ENCODE results near the gene SFT2D1. TPM values are rescaled to one million over a fixed set of nuclear protein-coding genes. Genes with fewer than 3 reads are reported as not detected.
"Not testable (repeated sequence)": the region's sequence is repeated elsewhere in the genome, so short reads cannot be mapped to it uniquely, and the experiment has no call there.

The SFT2D1 gene
- total RNA-seq, 2 experiments from 2014 or later: 27.7 to 30.5 TPM

- ChIA-PET POLR2A (no interaction called here), CTCF (interaction anchor here (1.0 to 1.8 kb wide), 2 partner anchors 20 to 21 kb away, joined by 5 read pairs; no protein-coding TSS in a partner anchor)
- Mint-ChIP-seq H3K36me3 (ENCODE audit: low read depth) (peaks cover 13% of the 10 kb centered on the region), H3K9me3 (ENCODE audit: insufficient read depth) (no peaks in the 10 kb centered on the region), H3K27ac (no peak overlapping the region), H3K4me3 (no peak overlapping the region), H3K27me3 (ENCODE audit: low read depth) (peaks cover 28% of the 10 kb centered on the region), H3K4me1 (ENCODE audit: low read depth) (no peaks in the 10 kb centered on the region)
- ATAC-seq (no peak), DNase-seq (no peak)
Observed at GRCh38 chr6:166361077-166361429, 18.7 kb upstream of the SFT2D1 start.

GRCh38 chr6:166360243-166361076, 18.1 kb upstream of the SFT2D1 start:
- CTCF ChIA-PET: interaction anchor here (1.0 to 1.1 kb wide), 2 partner anchors 21 to 47 kb away, joined by 3 to 5 read pairs; no protein-coding TSS in a partner anchor
- Mint-ChIP-seq H3K9me3 (ENCODE audit: insufficient read depth) (no peaks in the 10 kb centered on the region), H3K27me3 (ENCODE audit: low read depth) (peaks cover 33% of the 10 kb centered on the region), H3K27ac (no peak overlapping the region), H3K4me1 (ENCODE audit: low read depth) (no peaks in the 10 kb centered on the region), H3K36me3 (ENCODE audit: low read depth) (peaks cover 9% of the 10 kb centered on the region), H3K4me3 (no peak overlapping the region)
- ATAC-seq: no peak
- POLR2A ChIA-PET: no interaction called here
- no peak for DNase-seq

GRCh38 chr6:166355552-166355951, 13.2 kb upstream of the SFT2D1 start:
- ATAC-seq (no peak), DNase-seq (no peak)
- Mint-ChIP-seq H3K9me3 (ENCODE audit: insufficient read depth) (no peaks in the 10 kb centered on the region), H3K4me1 (ENCODE audit: low read depth) (no peaks in the 10 kb centered on the region), H3K27me3 (ENCODE audit: low read depth) (peaks cover 45% of the 10 kb centered on the region), H3K36me3 (ENCODE audit: low read depth) (peaks cover 3% of the 10 kb centered on the region), H3K4me3 (no peak overlapping the region), H3K27ac (no peak overlapping the region)
- ChIA-PET CTCF (no interaction called here), POLR2A (no interaction called here)

DNA sequence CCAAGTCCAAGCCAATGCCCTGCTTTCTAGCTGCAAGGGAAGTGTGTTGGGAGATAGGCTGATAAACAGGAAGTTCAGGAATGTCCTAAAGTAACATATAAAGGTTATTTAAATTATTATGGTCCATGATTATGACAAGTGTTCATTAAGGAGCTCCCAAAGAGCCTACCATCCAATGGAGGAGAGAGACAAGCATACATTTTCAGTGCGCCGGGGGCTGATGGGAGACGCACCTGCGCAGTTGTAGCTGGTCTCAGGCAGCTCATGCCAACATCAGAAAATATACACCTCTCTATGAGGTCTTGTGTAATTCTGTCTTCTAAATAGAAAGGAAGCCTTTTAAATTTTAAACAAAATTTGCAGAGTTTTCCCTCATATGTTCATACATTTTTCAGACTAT, 12.6 kb upstream of the SFT2D1 start:
- ATAC-seq: no peak
- H3K27ac Mint-ChIP-seq: no peak overlapping the region
- DNase-seq: no peak
- ChIA-PET CTCF (interaction anchor here (1.1 kb wide), 1 partner anchor 42 kb away, joined by 4 read pairs; no protein-coding TSS in a partner anchor), POLR2A (no interaction called here)
- peaks cover 48% of the 10 kb centered on the region for H3K27me3 Mint-ChIP-seq (ENCODE audit: low read depth)
- peaks cover 3% of the 10 kb centered on the region for H3K36me3 Mint-ChIP-seq (ENCODE audit: low read depth)
- no peaks in the 10 kb centered on the region for H3K9me3 Mint-ChIP-seq (ENCODE audit: insufficient read depth)
- H3K4me3 Mint-ChIP-seq: no peak overlapping the region
- H3K4me1 Mint-ChIP-seq (ENCODE audit: low read depth): no peaks in the 10 kb centered on the region

GRCh38 chr6:166354143-166354542, 11.8 kb upstream of the SFT2D1 start:
- no peaks in the 10 kb centered on the region for H3K9me3 Mint-ChIP-seq (ENCODE audit: insufficient read depth)
- H3K36me3 Mint-ChIP-seq (ENCODE audit: low read depth): peaks cover 3% of the 10 kb centered on the region
- POLR2A ChIA-PET: no interaction called here
- H3K4me3 Mint-ChIP-seq: no peak overlapping the region
- H3K27me3 Mint-ChIP-seq (ENCODE audit: low read depth): peaks cover 47% of the 10 kb centered on the region
- no peak overlapping the region for H3K27ac Mint-ChIP-seq
- CTCF ChIA-PET: interaction anchor here (1.1 kb wide), 1 partner anchor 41 kb away, joined by 4 read pairs; no protein-coding TSS in a partner anchor
- ATAC-seq (no peak), DNase-seq (no peak)
- H3K4me1 Mint-ChIP-seq (ENCODE audit: low read depth): no peaks in the 10 kb centered on the region

GRCh38 chr6:166353507-166353906, 11.2 kb upstream of the SFT2D1 start:
- Mint-ChIP-seq H3K9me3 (ENCODE audit: insufficient read depth) (no peaks in the 10 kb centered on the region), H3K27ac (no peak overlapping the region), H3K36me3 (ENCODE audit: low read depth) (peaks cover 3% of the 10 kb centered on the region), H3K27me3 (ENCODE audit: low read depth) (peaks cover 45% of the 10 kb centered on the region), H3K4me3 (no peak overlapping the region), H3K4me1 (ENCODE audit: low read depth) (no peaks in the 10 kb centered on the region)
- ChIA-PET POLR2A (no interaction called here), CTCF (no interaction called here)
- no peak for DNase-seq
- no peak for ATAC-seq

- CTCF ChIA-PET: no interaction called here
- H3K36me3 Mint-ChIP-seq (ENCODE audit: low read depth): peaks cover 3% of the 10 kb centered on the region
- no peak overlapping the region for H3K27ac Mint-ChIP-seq
- H3K4me3 Mint-ChIP-seq: no peak overlapping the region
- DNase-seq (no peak), ATAC-seq (no peak)
- no peaks in the 10 kb centered on the region for H3K4me1 Mint-ChIP-seq (ENCODE audit: low read depth)
- no peaks in the 10 kb centered on the region for H3K9me3 Mint-ChIP-seq (ENCODE audit: insufficient read depth)
- peaks cover 44% of the 10 kb centered on the region for H3K27me3 Mint-ChIP-seq (ENCODE audit: low read depth)
- POLR2A ChIA-PET: no interaction called here
Observed at GRCh38 chr6:166352923-166353322, 10.6 kb upstream of the SFT2D1 start.

DNA sequence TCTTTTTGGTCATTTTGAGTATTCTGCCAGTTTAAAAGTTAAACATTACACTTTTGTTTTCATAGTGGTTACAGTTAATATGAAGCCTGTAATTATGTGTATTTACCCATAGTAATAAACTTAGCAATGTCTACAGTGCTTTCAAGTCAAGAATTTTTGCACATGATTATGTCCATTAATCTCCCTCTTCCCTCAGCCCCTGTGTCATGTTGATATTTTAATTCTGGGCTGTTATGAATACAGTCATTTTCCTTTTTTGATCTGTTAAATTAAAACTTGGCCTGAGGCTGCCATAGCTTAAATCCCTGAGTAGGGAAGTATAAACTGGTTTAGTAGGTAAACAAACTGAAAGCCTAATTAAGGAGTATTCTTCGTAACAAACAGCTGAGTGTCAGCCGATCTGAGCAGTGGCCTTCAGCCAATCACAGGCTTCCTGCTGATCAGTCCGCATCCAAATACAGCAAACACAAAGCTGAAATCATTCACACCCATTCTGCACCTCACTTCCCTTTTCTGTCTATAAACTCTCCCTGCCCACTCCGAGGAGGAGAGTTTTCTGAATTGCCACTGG, 9.5 kb upstream of the SFT2D1 start:
- ChIA-PET CTCF (no interaction called here), POLR2A (interaction anchor here (0.6 kb wide), 1 partner anchor 32 kb away, joined by 3 read pairs; no protein-coding TSS in a partner anchor)
- Mint-ChIP-seq H3K4me3 (no peak overlapping the region), H3K27ac (no peak overlapping the region), H3K4me1 (ENCODE audit: low read depth) (peaks cover 2% of the 10 kb centered on the region), H3K27me3 (ENCODE audit: low read depth) (peaks cover 42% of the 10 kb centered on the region), H3K9me3 (ENCODE audit: insufficient read depth) (no peaks in the 10 kb centered on the region), H3K36me3 (ENCODE audit: low read depth) (peaks cover 3% of the 10 kb centered on the region)
- ATAC-seq (no peak), DNase-seq (no peak)

GRCh38 chr6:166348305-166348949, 6.1 kb upstream of the SFT2D1 start:
- peaks cover 2% of the 10 kb centered on the region for H3K4me1 Mint-ChIP-seq (ENCODE audit: low read depth)
- POLR2A ChIA-PET: no interaction called here
- H3K27me3 Mint-ChIP-seq (ENCODE audit: low read depth): peaks cover 41% of the 10 kb centered on the region
- H3K4me3 Mint-ChIP-seq: no peak overlapping the region
- no peak overlapping the region for H3K27ac Mint-ChIP-seq
- CTCF ChIA-PET: no interaction called here
- no peaks in the 10 kb centered on the region for H3K9me3 Mint-ChIP-seq (ENCODE audit: insufficient read depth)
- DNase-seq (no peak), ATAC-seq (no peak)
- H3K36me3 Mint-ChIP-seq (ENCODE audit: low read depth): peaks cover 3% of the 10 kb centered on the region

DNA sequence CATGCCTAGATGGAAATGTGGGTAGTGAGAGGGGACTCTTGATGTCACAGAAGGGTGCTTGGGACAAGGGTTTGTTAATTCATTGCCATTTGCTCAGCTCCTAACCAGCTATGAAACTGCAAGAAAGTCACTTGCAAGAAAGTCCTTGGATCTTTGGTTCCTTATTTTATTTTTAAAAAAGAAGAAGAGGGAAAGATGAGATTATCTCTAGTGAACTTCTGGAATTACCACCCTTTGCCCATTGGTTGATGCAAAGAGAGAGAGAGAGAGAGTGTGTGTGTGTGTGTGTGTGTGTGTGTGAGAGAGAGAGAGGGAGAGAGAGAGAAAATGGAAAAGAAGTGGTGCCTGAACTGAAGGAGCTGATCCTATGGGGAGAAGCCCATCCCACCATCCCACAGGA, 4.6 kb upstream of the SFT2D1 start:
- H3K27me3 Mint-ChIP-seq (ENCODE audit: low read depth): peaks cover 37% of the 10 kb centered on the region
- ChIA-PET POLR2A (no interaction called here), CTCF (interaction anchor here (0.9 kb wide), 1 partner anchor 35 kb away, joined by 4 read pairs; no protein-coding TSS in a partner anchor)
- no peak for ATAC-seq
- no peak overlapping the region for H3K4me3 Mint-ChIP-seq
- H3K9me3 Mint-ChIP-seq (ENCODE audit: insufficient read depth): no peaks in the 10 kb centered on the region
- H3K36me3 Mint-ChIP-seq (ENCODE audit: low read depth): peaks cover 3% of the 10 kb centered on the region
- H3K4me1 Mint-ChIP-seq (ENCODE audit: low read depth): peaks cover 8% of the 10 kb centered on the region
- no peak for DNase-seq
- H3K27ac Mint-ChIP-seq: no peak overlapping the region

DNA sequence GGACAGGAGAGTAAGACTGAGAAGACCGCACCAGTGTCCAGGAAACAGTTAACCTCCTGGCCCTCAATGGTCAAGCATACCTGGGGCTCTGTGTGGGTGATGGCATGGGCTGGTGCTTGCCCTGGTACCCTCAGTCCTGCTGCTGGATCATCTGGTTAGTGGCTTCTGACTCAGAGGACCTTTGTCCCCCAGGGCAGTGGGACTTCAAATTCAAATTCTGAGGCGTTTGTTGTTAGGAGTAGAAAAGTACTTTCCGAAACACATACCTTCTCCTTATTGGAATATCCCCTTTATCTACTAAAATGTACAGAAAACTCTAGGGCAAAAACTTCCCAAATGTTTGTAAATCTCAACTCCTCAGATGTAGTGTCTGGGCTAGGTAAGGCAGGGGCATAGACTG, 4.1 kb upstream of the SFT2D1 start:
- DNase-seq: no peak
- H3K4me1 Mint-ChIP-seq (ENCODE audit: low read depth): peaks cover 8% of the 10 kb centered on the region
- no peak overlapping the region for H3K4me3 Mint-ChIP-seq
- peaks cover 3% of the 10 kb centered on the region for H3K36me3 Mint-ChIP-seq (ENCODE audit: low read depth)
- no peaks in the 10 kb centered on the region for H3K9me3 Mint-ChIP-seq (ENCODE audit: insufficient read depth)
- no peak overlapping the region for H3K27ac Mint-ChIP-seq
- ChIA-PET CTCF (interaction anchor here (0.9 kb wide), 1 partner anchor 35 kb away, joined by 4 read pairs; no protein-coding TSS in a partner anchor), POLR2A (no interaction called here)
- H3K27me3 Mint-ChIP-seq (ENCODE audit: low read depth): peaks cover 37% of the 10 kb centered on the region
- no peak for ATAC-seq

GRCh38 chr6:166345672-166346071, 3.3 kb upstream of the SFT2D1 start:
- H3K4me3 Mint-ChIP-seq; POLR2A ChIA-PET; H3K4me1 Mint-ChIP-seq (ENCODE audit: low read depth); H3K36me3 Mint-ChIP-seq (ENCODE audit: low read depth); ATAC-seq; DNase-seq; H3K27ac Mint-ChIP-seq; H3K9me3 Mint-ChIP-seq (ENCODE audit: insufficient read depth): not testable (repeated sequence)
- CTCF ChIA-PET: interaction anchor here (1.3 to 2.2 kb wide), 3 partner anchors 32 to 55 kb away, joined by 3 to 7 read pairs (median 5); no protein-coding TSS in a partner anchor
- peaks cover 34% of the 10 kb centered on the region for H3K27me3 Mint-ChIP-seq (ENCODE audit: low read depth)
